Subcutaneous adipose tissue (tissue), 4 donors: ENCODE results near the gene ASH1L. TPM values are rescaled to one million over a fixed set of nuclear protein-coding genes. Genes with fewer than 3 reads are reported as not detected.

ENCODE experiments used
- total RNA-seq, 4 donors: library from RNA; depleted of rRNA; stranded (reverse); fragments of >200 nt; gene quantifications; one replicate each; pipeline ENCODE4 v1.1.0, GENCODE V29; 2016
- TF ChIP-seq, protein P1 (sequence below): fragments of 450-650 bp; IDR thresholded peaks from one replicate; pipeline ENCODE4 v1.5.1; 2016; ENCODE audit warnings: low read depth, mild to moderate bottlenecking, control low read depth, antibody characterized with exemption, moderate library complexity

Gene ASH1L
- total RNA-seq, 4 donors from 2014 or later = 52.4 to 93.9 (median 69.0) TPM

DNA sequence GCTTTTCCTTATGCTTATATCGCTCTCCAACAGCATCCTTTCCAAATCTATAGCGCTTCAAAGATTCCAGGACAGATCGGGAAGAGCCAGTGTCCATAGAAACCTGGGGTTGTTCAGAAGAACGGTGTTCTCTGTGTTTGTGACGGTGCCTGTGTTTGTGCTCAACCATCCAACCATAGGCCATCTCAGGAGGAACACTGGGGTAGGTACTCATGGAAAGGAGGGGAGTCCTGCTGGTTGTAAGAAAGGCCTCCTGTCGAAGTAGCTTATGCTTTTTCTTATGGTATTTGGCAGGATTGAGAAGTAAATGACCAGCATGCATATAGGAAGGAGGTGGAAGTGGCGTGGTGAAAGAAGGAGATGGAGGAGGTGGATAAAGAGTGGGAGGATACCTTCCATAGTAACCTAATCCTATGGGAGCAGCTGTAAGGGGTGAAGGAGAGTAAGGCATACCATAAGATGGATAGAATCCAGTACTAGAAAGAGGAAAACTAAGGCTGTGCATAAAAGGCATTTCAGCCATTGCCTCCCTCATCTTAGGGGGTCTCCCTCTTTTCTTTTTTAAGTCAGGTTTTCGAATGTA lies 84.2 kb downstream of the ASH1L start:
- TF ChIP-seq, protein P1, sequence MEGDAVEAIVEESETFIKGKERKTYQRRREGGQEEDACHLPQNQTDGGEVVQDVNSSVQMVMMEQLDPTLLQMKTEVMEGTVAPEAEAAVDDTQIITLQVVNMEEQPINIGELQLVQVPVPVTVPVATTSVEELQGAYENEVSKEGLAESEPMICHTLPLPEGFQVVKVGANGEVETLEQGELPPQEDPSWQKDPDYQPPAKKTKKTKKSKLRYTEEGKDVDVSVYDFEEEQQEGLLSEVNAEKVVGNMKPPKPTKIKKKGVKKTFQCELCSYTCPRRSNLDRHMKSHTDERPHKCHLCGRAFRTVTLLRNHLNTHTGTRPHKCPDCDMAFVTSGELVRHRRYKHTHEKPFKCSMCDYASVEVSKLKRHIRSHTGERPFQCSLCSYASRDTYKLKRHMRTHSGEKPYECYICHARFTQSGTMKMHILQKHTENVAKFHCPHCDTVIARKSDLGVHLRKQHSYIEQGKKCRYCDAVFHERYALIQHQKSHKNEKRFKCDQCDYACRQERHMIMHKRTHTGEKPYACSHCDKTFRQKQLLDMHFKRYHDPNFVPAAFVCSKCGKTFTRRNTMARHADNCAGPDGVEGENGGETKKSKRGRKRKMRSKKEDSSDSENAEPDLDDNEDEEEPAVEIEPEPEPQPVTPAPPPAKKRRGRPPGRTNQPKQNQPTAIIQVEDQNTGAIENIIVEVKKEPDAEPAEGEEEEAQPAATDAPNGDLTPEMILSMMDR = no peak

DNA sequence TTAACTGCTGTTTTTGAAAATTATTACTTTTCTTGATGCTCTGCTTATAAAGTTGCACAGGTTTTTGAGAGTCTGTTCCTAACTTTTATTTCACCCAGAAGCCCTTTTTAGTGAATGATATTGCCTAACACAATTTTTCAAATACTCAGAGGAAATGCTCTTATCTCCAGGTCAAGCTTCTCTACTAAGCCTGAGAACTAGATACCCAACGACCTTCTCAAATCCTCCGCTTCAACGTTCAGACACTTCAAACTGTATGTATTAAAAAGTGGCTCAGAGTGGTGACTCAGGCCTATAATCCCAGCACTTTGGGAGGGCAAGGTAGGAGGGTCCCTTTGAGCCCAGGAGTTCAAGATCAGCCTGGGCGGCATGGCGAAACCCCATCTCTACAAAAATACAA lies 88.5 kb downstream of the ASH1L start:
- TF ChIP-seq, protein P1 = no peak

DNA sequence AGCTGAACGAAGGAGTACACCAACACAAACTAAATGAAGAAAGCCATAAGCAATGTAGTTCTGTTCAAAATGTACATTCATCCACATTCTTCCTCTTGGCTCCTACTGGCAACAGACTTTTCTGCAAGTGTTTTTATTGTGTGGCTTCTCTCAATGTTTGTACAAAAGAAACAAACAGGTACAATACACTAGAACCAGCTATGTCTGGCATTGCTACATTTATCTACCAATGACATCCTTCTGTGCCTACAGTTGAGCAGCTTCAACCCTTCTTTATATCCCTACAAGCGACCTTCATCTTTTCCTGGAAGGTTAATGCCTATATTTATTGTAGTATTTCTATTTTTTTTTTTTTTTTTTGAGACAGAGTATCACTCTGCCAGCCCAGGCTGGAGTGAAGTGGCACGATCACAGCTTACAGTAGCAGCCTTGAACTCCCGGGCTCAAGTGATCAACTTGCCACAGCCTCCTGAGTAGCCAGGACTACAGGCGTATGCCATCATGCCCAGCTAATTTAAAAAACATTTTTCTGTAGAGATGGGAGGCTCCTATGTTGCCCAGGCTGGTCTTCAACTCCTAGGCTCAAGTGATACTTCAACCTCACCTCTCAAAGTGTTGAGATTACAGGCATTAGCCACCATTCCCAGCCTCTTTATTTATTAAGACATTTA lies 89.3 kb downstream of the ASH1L start:
- TF ChIP-seq, protein P1 = no peak

DNA sequence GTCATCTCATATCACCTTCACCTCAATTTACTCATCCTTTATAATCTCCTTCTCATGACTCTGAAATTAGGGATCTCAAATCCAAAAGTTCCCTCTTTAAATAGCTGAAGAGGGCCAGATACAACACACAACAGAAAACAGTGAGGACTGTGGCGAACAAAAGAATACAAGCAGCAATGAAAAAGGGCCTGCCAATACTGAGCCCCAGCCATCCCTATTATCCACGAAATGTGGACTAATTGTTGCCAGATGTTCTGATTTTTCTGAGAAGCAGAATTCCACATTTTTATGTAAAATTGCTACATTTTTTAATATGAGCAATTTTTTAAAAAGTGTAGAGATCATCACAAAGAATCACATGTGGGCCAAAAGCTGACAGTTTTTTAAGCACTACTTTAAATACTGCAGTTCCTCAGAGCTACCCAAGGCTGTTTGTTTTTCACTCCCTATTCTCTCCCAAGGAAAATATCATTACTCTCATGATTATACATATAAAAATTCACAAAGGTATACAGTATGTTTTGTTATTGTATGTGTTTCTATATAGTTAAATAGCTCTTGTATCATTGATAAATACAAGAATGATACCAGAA lies 90.0 kb downstream of the ASH1L start:
- TF ChIP-seq, protein P1 = no peak

DNA sequence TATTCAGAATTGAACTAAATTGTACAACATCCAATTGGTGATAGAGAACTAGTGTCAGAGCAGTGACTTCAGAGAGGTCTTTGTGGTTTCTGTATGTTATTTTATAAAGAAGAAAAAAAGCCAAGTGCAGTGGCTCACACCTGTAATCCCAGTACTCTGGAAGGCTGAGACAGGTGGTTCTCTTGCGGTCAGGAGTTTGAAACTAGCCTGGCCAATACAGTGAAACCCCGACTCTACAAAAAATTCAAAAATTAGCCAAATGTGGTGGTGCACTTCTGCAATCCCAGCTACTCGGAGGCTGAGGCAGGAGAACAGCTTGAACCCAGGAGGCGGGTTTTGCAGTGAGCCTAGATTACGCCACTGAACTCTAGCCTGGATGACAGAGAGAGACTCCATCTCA lies 90.7 kb downstream of the ASH1L start:
- TF ChIP-seq, protein P1 = no peak

DNA sequence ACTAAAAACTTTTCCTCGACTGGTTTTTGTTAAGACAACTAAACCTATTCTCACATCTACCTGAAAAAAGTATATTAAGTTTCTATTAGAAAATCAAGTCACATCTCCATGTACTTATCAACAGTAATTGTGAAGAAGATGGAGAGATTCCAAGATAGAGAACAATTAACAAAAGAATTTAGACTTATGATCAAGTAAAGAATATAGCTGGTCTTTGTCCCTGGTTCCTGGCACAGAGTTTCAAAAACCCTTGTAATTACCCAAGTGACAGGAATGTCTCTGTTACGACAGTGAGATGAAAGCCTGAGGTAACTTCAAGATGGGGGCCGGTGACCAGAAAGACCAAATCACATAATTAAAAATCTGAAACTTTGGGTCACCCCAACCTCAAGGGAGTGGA lies 91.6 kb downstream of the ASH1L start:
- TF ChIP-seq, protein P1 = no peak

DNA sequence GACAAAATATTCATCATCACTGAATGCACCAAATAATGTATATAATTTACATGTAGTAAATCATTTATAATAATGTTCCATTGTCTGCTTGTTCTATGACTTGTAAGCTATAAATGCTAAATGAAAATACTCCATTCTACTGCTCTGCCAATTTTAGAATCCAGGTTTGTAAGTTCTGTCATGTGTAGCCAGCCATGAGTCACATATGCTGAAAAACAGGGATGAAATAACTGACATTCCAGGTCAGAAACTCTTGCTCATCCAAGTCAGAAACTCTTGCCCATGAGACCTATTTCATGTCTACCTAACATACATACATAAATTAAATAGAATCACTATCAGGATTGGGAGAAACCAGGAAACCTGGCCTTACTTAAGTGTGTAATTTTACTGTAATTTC lies 95.6 kb downstream of the ASH1L start:
- TF ChIP-seq, protein P1 = no peak
